GM21825 (cell line): ENCODE results near the gene OR52K1.

ENCODE experiments used
- ATAC-seq: cut with Tn5 transposase; IDR thresholded peaks from one replicate; pipeline ENCODE4 v1.9.1; 2021; ENCODE audit warnings: mild to moderate bottlenecking, moderate library complexity; ENCODE audit not compliant: unreplicated experiment

The OR52K1 gene

GRCh38 chr11:4482445-4482844, at the start of gene OR52K1:
TSS of gene OR52K1 (plus strand) at chr11:4482646. CDS start at chr11:4488901, 6,255 bp downstream.
- ATAC-seq: no peak

- ATAC-seq: no peak
Measured at GRCh38 chr11:4433856-4434255, 48.6 kb upstream of the OR52K1 start.

DNA sequence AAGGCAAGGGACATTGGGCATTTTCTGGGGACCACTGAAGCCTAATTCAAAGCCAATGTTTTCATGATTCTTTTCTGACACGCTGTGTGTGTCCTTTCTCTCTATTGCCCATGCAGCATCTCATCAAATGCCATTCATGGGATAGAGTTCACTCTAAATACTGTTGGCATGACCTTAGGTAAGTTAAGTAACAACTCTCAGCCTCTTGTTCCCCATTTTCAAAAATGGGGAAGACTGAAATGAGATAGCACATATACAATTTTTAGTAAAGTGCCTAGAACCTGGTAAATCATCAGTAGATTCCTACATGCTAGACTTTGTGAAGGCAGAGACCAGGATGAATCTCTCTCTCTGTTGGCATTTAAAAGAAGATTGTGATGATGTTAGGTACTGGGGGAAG, 46.0 kb upstream of the OR52K1 start:
- no peak for ATAC-seq

DNA sequence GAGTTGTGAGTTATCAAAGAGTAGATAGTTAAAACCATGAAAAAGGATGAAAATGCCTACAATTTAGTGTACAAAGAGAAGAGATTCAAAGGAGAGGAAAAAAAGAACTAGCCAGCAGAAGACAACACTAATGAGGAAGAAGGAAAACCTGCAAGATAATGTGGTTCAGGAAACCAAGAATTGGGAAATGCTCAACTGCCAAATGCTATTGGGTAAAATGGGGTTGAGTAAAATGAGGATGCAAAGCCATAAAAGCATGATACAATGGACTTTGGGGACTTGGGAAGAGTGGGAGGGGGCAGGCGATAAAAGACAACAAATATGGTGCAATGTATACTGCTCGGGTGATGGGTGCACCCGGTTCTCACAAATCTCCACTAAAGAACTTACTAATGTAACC, 40.9 kb upstream of the OR52K1 start:
- ATAC-seq: no peak

GRCh38 chr11:4443232-4443891, 39.1 kb upstream of the OR52K1 start:
- no peak for ATAC-seq

- no peak for ATAC-seq
Measured at GRCh38 chr11:4448995-4449394, 33.5 kb upstream of the OR52K1 start, which contains the start of gene OR52K2. TSS of gene OR52K2 (plus strand) at chr11:4449295. CDS start at chr11:4449340, 45 bp downstream.

GRCh38 chr11:4453118-4453517, 29.3 kb upstream of the OR52K1 start:
- ATAC-seq: no peak

DNA sequence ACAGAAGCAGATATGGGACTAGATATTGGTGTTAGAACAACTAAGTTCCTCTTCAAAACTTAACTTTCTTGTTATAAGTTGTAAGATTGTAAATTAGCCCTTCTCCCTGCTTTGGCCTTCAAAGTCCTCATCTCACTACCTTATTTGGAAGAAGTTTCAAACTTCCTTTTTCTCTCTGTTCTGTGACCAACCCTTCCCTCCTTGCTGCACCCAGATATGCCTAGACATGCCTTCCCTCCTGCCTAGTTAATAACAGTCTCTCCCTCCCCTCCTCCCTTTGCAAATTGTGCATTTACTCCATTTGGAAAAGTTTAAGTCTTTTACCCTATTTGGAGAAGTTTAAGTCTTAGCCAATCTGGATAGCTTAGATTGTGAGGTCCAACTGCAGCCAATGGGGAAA, 28.4 kb upstream of the OR52K1 start:
- no peak for ATAC-seq

GRCh38 chr11:4455419-4455818, 27.0 kb upstream of the OR52K1 start:
- ATAC-seq: no peak

DNA sequence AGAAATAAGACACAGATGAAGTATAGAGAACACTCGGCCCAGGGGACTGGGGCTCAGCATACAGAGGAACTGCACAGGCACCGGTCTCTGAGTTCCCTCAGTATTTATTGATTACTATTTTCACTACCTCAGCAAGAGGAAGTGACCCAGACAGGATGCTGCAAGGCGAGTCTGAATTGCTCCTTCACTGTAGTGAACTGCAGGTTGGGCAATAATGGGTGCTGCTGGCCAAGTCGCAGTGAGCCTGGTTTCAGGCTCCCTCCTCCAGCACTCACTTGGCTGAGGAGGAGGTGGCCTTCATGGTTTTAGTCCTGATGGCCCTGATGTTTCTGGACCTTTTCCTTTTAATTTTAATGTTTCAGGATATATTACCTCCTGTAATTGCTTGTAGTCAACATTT, 22.9 kb upstream of the OR52K1 start:
- peak; percentile 82 for ATAC-seq

- ATAC-seq: no peak
Measured at GRCh38 chr11:4460151-4460550, 22.3 kb upstream of the OR52K1 start.

GRCh38 chr11:4464216-4465159, 18.0 kb upstream of the OR52K1 start:
- ATAC-seq: no peak

DNA sequence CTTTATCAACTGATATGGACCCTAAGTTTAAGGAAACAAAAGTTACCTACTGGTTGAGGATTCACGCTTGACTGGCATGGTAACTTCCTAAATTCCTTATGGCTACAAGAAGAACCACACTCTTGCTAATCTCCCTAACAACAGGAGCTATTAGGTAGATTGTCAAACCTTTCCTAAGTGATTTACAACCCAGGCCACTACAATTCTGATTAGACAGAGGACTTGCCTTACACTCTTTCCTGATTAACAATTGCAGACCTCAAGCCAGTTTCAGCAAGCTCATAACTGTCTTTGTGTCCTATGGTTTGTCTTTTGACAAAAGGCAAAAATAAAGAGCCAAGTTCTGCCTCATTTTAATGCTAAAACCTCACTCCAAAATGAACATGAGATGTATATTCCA, 17.0 kb upstream of the OR52K1 start:
- ATAC-seq: no peak

DNA sequence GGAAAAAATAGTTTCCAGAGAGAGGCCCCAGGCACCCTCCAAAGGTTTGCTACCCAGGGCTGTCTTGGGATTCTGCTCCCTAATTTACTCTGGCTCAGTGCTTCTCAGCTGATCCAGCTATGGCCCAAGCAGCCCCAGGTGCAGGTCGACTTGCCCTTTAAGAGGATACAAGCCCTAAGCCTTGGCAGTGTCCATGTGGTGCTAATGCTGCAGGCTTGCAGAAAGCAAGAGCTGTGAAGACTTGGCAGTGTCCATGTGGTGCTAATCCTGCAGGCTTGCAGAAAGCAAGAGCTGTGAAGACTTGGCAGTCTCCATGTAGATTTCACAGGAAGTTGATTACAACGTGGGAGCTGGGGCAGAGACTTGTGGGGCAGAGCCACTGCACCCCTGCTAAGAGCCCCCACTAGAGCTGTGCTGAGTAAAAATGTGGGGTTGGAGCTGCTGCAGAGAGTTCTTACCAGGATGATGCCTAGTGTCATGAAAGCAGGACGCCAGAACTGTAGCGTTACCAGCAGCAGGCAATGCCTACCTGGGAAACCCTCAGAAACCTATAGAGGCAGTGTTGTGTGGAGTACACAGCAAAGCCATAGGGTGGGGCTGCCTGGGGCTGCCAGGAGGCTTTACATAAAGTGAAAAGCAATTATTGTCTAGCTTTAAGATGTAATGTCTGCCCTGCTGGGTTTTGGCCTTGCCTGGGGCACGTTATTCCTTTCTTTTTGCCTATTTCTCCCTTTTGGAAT, 16.1 kb upstream of the OR52K1 start:
- ATAC-seq: no peak

DNA sequence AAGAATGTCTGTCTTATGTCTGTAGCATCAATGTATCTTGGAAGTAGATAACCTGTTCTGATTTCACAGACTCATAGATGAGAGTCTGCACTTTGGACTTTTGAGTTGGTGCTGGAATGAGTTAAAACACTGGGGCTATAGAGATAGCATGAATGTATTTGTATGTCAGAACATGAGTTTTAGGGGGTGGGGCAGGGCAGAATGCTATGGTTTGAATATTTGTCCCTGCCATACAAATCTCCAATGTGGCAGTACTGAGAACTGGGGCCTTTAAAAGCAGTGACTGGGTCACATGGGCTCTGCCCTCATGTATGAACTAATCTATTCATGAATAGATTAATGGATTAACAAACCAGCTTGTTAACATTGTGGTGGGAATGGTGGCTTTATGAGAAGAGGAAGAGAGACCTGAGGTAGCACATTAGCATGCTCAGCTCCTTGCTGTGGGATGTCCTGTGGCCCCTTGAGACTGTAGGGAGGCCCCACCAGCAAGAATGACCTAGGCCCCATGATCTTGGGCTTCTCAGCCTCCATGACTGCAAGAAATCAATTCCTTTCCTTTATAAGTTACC, 15.5 kb upstream of the OR52K1 start:
- ATAC-seq: peak; percentile 49

GRCh38 chr11:4467811-4468606, 14.4 kb upstream of the OR52K1 start:
- no peak for ATAC-seq

GRCh38 chr11:4479644-4480043, 2.8 kb upstream of the OR52K1 start:
- no peak for ATAC-seq

GRCh38 chr11:4480577-4481239, 1.7 kb upstream of the OR52K1 start:
- ATAC-seq: no peak

DNA sequence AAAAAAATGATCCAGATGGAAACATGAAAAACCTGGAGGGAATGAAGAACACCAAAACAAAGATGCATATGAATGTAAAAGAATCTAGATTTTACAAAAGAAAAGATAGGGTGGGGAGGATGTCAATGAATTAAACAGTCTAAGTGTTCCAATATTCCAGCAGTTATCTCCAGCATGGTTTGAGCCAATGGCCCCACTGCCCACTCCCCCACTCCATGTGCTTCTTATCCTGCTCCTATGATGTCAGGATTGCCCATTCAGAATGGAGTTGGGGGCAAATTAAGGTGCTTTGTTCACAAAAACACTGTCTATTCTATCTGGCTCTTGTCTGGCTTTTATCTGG, 1.2 kb upstream of the OR52K1 start:
- ATAC-seq: no peak

DNA sequence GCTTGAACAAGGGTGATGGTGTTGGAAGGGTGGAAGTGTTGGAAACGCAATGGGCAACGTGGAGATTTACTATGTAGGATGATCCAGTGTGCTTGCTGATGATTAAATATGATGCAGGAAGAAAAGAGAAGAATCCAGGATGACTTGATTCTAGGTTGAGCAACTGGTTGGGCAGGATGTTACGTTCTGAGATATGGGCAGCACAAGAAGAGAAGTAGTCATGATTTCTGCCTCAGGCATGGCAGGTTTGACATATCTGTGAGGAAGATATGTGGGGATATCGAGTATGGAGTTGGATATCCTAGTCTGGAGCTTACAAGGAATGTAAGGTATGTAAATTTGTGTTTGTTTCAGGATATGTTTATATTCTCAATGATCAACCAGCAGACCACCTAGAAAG, 1.9 kb downstream of the OR52K1 start:
- no peak for ATAC-seq
